GM23248 (cell line): ENCODE results near the gene SYTL3.

Source experiments
- EZH2 ChIP-seq: fragments of 200-600 bp; sonication (generic); IDR thresholded peaks from 2 replicates; pipeline ENCODE4 v1.6.1; 2018; ENCODE audit warnings: antibody characterized with exemption, mild to moderate bottlenecking; ENCODE audit not compliant: insufficient read depth, poor library complexity, severe bottlenecking
- EZH2phosphoT487 ChIP-seq: fragments of 200-600 bp; sonication (generic); IDR thresholded peaks from 2 replicates; pipeline ENCODE4 v1.6.1; 2018; ENCODE audit warnings: antibody characterized with exemption, moderate library complexity, mild to moderate bottlenecking, low read depth; ENCODE audit not compliant: insufficient read depth

DNA sequence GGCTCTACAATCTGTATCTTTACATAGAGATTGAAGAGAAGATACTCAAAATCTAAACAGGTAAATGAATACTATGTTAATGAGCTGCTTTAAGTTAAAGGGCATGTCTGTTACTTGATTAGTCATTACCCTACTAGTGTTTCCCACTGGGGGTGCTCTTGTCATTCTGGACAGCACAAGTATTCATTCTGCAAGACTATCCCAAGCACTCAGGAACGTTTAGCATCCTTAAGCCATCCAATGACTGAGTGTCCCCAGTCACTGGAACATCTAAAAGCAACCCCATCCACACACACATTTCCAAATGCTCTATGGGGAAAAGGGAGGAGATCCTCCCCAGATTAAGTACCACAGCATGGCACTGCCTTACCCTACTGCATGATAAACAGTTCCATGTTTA is 143.6 kb downstream of the SYTL3 start:
- TF ChIP-seq EZH2 (no peak), EZH2phosphoT487 (no peak)
